Sigmoid colon (tissue), 7 donors: ENCODE measurements around the gene PDE4D. TPM values are rescaled to one million over a fixed set of nuclear protein-coding genes. Genes with fewer than 3 reads are reported as not detected.
"Not testable (repeated sequence)": the region's sequence is repeated elsewhere in the genome, so short reads cannot be mapped to it uniquely, and the experiment has no call there.

ENCODE experiments used
- DNase-seq: peaks from one replicate; pipeline ENCODE4 v3.0.0-alpha.2; 2019
- H3K27ac ChIP-seq, 4 donors: fragments of 200-600 bp; sonication (generic); one replicate each; pipeline ENCODE4 v1.5.1; 2016 to 2019; ENCODE audit warnings: mild to moderate bottlenecking in 1 of 4
- H3K27me3 ChIP-seq, 3 donors: fragments of 200-600 bp; sonication (generic); one replicate each; pipeline ENCODE4 v1.5.1; 2019; ENCODE audit warnings: mild to moderate bottlenecking in 1 of 3
- H3K36me3 ChIP-seq, 4 donors: fragments of 200-600 bp; sonication (generic); one replicate each; pipeline ENCODE4 v1.5.1; 2016 to 2019
- H3K4me1 ChIP-seq, 4 donors: fragments of 200-600 bp; sonication (generic); one replicate each; pipeline ENCODE4 v1.5.1; 2017 to 2019
- H3K4me3 ChIP-seq, 4 donors: fragments of 200-600 bp; sonication (generic); one replicate each; pipeline ENCODE4 v1.5.1; 2017 to 2019; ENCODE audit warnings: mild to moderate bottlenecking in 2 of 4, moderate library complexity in 1 of 4
- H3K9me3 ChIP-seq, 4 donors: fragments of 200-600 bp in 3 of 4; sonication (generic) in 3 of 4; one replicate each; pipeline versions ENCODE4 v1.5.1 to v1.6.1; 2013 to 2019
- EP300 ChIP-seq, 4 donors: sonication (generic); formaldehyde crosslinking; IDR thresholded peaks; one replicate each; pipeline ENCODE4 v1.6.1; 2017; ENCODE audit warnings: antibody characterized with exemption in 4 of 4
- POLR2A ChIP-seq, 2 donors: fragments of 450-650 bp; IDR thresholded peaks; one replicate each; pipeline ENCODE4 v1.6.1; 2016; ENCODE audit warnings: antibody characterized with exemption in 2 of 2, mild to moderate bottlenecking in 2 of 2, moderate library complexity in 2 of 2
- POLR2AphosphoS5 ChIP-seq, 4 donors: sonication (generic); formaldehyde crosslinking; IDR thresholded peaks; one replicate each; pipeline ENCODE4 v1.6.1; 2017; ENCODE audit warnings: antibody characterized with exemption in 4 of 4
- WGBS, 2 donors: extraction: QIAGEN DNeasy Blood & Tissue Kit; methylation state at CpG; one replicate each; pipeline ENCODE4 v1.1.7; 2013; 5-methylcytosine and 5-hydroxymethylcytosine counted together
- intact Hi-C: fragments of 100-400 bp; cut with DNase I; formaldehyde crosslinking; loops from one replicate; pipeline ENCODE4 v1.15.1; 2023
- polyA plus RNA-seq, 3 donors: library from polyadenylated mRNA; stranded (reverse); fragments of 200-250 nt; gene quantifications; one replicate each; pipeline ENCODE4 v1.2.3, GENCODE V29; 2013
- total RNA-seq, 4 donors: library from RNA; depleted of rRNA; stranded (reverse); fragments of >200 nt; gene quantifications; one replicate each; pipeline ENCODE4 v1.1.0, GENCODE V29; 2016
- TF ChIP-seq, protein P1 (sequence below), 4 experiments: fragments of 450-650 bp in 3 of 4; fragments of 200-600 bp in 1 of 4; IDR thresholded peaks; one replicate each; pipeline ENCODE4 v1.5.1; 2016 to 2019; ENCODE audit warnings: antibody characterized with exemption in 4 of 4, mild to moderate bottlenecking in 3 of 4, moderate library complexity in 2 of 4
- donor health status: healthy with polysubstance abuse.
- donor health status: Bipolar disorder and iron deficiency.
- donor health status: healthy.

Gene PDE4D
- total and polyA plus RNA-seq, 7 donors, result 6.0 to 289 (median 169) TPM

DNA sequence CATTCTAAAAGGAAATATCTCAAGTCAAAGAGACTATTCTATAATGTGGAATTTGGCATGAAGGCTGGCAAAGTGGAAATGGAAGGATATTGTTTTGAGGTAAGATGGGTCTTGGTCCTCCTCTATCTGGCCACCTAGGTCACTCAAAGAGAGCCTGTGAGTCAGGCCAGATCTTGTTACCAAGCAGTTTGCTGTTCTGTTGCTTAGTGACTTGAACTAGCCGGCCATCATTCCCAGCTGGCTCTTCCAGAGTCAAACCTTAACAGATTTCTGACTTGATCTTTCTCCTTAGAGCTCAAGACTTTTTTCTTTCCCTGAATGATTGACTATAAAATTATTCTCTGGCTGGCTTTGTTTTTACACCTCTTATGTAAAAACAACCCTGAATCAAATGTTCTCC lies 136.1 kb downstream of the PDE4D start:
- TF ChIP-seq EP300 (IDR thresholded peaks at IDR 0.05) (no peak), POLR2A (IDR thresholded peaks at IDR 0.05) (no peak), POLR2AphosphoS5 (IDR thresholded peaks at IDR 0.05) (no peak)
- TF ChIP-seq, protein P1, sequence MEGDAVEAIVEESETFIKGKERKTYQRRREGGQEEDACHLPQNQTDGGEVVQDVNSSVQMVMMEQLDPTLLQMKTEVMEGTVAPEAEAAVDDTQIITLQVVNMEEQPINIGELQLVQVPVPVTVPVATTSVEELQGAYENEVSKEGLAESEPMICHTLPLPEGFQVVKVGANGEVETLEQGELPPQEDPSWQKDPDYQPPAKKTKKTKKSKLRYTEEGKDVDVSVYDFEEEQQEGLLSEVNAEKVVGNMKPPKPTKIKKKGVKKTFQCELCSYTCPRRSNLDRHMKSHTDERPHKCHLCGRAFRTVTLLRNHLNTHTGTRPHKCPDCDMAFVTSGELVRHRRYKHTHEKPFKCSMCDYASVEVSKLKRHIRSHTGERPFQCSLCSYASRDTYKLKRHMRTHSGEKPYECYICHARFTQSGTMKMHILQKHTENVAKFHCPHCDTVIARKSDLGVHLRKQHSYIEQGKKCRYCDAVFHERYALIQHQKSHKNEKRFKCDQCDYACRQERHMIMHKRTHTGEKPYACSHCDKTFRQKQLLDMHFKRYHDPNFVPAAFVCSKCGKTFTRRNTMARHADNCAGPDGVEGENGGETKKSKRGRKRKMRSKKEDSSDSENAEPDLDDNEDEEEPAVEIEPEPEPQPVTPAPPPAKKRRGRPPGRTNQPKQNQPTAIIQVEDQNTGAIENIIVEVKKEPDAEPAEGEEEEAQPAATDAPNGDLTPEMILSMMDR (IDR thresholded peaks at IDR 0.05), result no peak
- WGBS, 2 donors, result 82 to 88% methylated on average over 1 of the region's 1 CpG

DNA sequence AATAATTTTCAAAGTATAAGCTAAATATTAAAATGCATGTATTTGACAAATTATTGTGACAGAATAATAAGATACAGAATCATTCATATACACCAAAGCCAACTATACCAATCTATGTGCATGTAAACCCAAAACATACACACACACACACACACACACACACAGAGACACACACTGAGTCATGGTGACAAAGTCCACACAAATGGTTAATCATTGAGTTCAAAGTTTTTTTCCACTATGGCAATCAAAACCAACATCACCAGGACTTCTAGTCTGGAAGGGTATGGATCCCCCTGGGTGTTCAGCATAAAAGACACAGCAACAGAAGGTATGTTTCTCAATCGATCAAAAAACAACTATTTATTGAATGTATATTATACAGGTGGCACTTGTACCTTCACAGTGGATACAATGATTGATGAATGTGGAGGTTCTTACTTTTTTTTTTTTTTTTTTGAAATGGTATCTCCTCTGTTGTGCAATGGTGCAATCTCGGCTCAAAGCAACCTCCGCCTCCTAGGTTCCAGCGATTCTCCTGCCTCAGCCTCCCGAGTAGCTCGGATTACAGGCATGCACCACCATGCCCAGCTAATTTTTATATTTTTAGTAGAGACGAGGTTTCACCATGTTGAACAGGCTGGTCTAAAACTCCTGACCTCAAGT lies 137.0 kb downstream of the PDE4D start:
- TF ChIP-seq POLR2A (IDR thresholded peaks at IDR 0.05), result no peak
- no peak for TF ChIP-seq POLR2AphosphoS5 (IDR thresholded peaks at IDR 0.05)
- TF ChIP-seq EP300 (IDR thresholded peaks at IDR 0.05), result no peak
- TF ChIP-seq, protein P1 (IDR thresholded peaks at IDR 0.05), result no peak
- Histone ChIP-seq H3K36me3 (no peaks in the 10 kb centered on the region), H3K9me3 (no peaks in the 10 kb centered on the region), H3K27me3 (no peaks in the 10 kb centered on the region), H3K4me3 (no peak overlapping the region), H3K27ac (no peak overlapping the region), H3K4me1 (peaks cover 0 to 89% (median 62%) of the 10 kb centered on the region in 4 donors)
- DNase-seq, result no peak
- intact Hi-C loops, result no loop called here
- 75 to 94% methylated on average over 7 of the region's 7 CpGs for WGBS, 2 donors

More for the DNA sequence above, 136.1 kb downstream of the PDE4D start:
- no peak for DNase-seq
- Histone ChIP-seq H3K27ac (no peak overlapping the region), H3K4me3 (no peak overlapping the region), H3K27me3 (no peaks in the 10 kb centered on the region), H3K4me1 (peaks cover 0 to 87% (median 56%) of the 10 kb centered on the region in 4 donors), H3K9me3 (no peaks in the 10 kb centered on the region), H3K36me3 (no peaks in the 10 kb centered on the region)
- intact Hi-C loops, result no loop called here

GRCh38 chr5:59755476-59755875 lies 138.1 kb downstream of the PDE4D start:
- WGBS, 2 donors, result 68 to 88% methylated on average over 1 of the region's 1 CpG
- H3K4me1 ChIP-seq, result peaks cover 0 to 84% (median 60%) of the 10 kb centered on the region in 4 donors
- H3K36me3 ChIP-seq, result no peaks in the 10 kb centered on the region
- H3K27me3 ChIP-seq, result no peaks in the 10 kb centered on the region
- H3K4me3 ChIP-seq, result no peak overlapping the region
- TF ChIP-seq POLR2A (IDR thresholded peaks at IDR 0.05), result no peak
- TF ChIP-seq EP300 (IDR thresholded peaks at IDR 0.05), result no peak
- TF ChIP-seq, protein P1 (IDR thresholded peaks at IDR 0.05), result no peak
- no peak for TF ChIP-seq POLR2AphosphoS5 (IDR thresholded peaks at IDR 0.05)
- intact Hi-C loops, result no loop called here
- H3K27ac ChIP-seq, result no peak overlapping the region
- no peak for DNase-seq
- H3K9me3 ChIP-seq, result no peaks in the 10 kb centered on the region

- intact Hi-C loops, result no loop called here
- WGBS, 2 donors, result 84 to 90% methylated on average over 3 of the region's 3 CpGs
- no peak overlapping the region for H3K4me3 ChIP-seq
- H3K9me3 ChIP-seq, result no peaks in the 10 kb centered on the region
- H3K27ac ChIP-seq, result no peak overlapping the region
- no peaks in the 10 kb centered on the region for H3K27me3 ChIP-seq
- no peak for DNase-seq
- no peak for TF ChIP-seq POLR2AphosphoS5 (IDR thresholded peaks at IDR 0.05)
- H3K36me3 ChIP-seq, result no peaks in the 10 kb centered on the region
- H3K4me1 ChIP-seq, result peaks cover 0 to 73% (median 47%) of the 10 kb centered on the region in 4 donors
Measured at GRCh38 chr5:59753599-59753998, 139.9 kb downstream of the PDE4D start.

- no peak for DNase-seq
- H3K4me1 ChIP-seq, result peaks cover 0 to 66% (median 47%) of the 10 kb centered on the region in 4 donors
- no peaks in the 10 kb centered on the region for H3K9me3 ChIP-seq
- 95 to 96% methylated on average over 4 of the region's 4 CpGs for WGBS, 2 donors
- no peak for TF ChIP-seq POLR2A (IDR thresholded peaks at IDR 0.05)
- TF ChIP-seq, protein P1 (IDR thresholded peaks at IDR 0.05), result no peak
- no peak for TF ChIP-seq POLR2AphosphoS5 (IDR thresholded peaks at IDR 0.05)
- TF ChIP-seq EP300 (IDR thresholded peaks at IDR 0.05), result no peak
- H3K4me3 ChIP-seq, result no peak overlapping the region
- H3K36me3 ChIP-seq, result no peaks in the 10 kb centered on the region
- H3K27me3 ChIP-seq, result no peaks in the 10 kb centered on the region
- intact Hi-C loops, result no loop called here
- peak overlapping the region in 1 of 4 donors; percentile 20 for H3K27ac ChIP-seq
Measured at GRCh38 chr5:59749782-59750520, 143.6 kb downstream of the PDE4D start.

DNA sequence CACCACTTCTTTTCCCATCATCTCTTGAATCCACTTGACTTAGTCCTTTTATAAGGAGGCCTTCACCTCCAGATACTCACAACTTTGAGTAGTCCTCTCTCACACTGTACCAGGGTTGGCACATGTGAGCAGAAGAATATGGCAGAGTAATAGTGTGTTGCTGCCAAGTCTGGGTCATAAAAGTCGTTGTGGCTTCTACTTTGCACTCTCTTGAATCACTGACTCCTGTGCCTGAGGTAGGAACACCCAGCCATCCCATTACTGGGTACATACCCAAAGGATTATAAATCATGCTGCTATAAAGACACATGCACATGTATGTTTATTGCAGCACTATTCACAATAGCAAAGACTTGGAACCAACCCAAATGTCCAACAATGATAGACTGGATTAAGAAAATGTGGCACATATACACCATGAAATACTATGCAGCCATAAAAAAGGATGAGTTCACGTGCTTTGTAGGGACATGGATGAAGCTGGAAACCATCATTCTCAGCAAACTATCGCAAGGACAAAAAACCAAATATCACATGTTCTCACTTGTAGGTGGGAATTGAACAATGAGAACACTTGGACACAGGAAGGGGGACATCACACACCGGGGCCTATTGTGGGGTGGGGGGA lies 145.4 kb downstream of the PDE4D start:
- Histone ChIP-seq H3K27ac (peak overlapping the region in 2 of 4 donors; percentile 73 to 81), H3K4me1 (peaks cover 0 to 64% (median 44%) of the 10 kb centered on the region in 4 donors)
- DNase-seq, H3K4me3 ChIP-seq, intact Hi-C loops, H3K9me3 ChIP-seq, H3K36me3 ChIP-seq, H3K27me3 ChIP-seq: not testable (repeated sequence)
- 71 to 84% methylated on average over 4 of the region's 4 CpGs for WGBS, 2 donors
